ENCODE measurements around the gene PARD6B. TPM values are rescaled to one million over a fixed set of nuclear protein-coding genes. Genes with fewer than 3 reads are reported as not detected.

Gene PARD6B
- total RNA-seq, 4 donors from 2014 or later, result 0.72 to 15.3 (median 2.3) TPM

- ATAC-seq (no peak), DNase-seq (no peak)
- TF ChIP-seq CTCF (IDR thresholded peaks at IDR 0.05 in 4 of 5, conservative IDR thresholded peaks at IDR 0.05 in 1 of 5) (no peak), POLR2A (IDR thresholded peaks at IDR 0.05) (no peak)
- in situ Hi-C loops (cut with MboI; ENCODE audit: low sequenced_read_pairs in 4 of 4) (no loop called here), intact Hi-C loops (cut with DNase I; ENCODE audit: low total_unique reads) (no loop called here)
- Histone ChIP-seq H3K9me3 (no peaks in the 10 kb centered on the region), H3K27me3 (no peaks in the 10 kb centered on the region), H3K27ac (peak overlapping the region in 2 of 4 donors; percentile 71 to 95), H3K4me3 (no peak overlapping the region), H3K4me1 (peaks cover 8 to 33% of the 10 kb centered on the region in 2 donors), H3K36me3 (no peaks in the 10 kb centered on the region)
Measured at GRCh38 chr20:50719328-50719727, 12.1 kb upstream of the PARD6B start.

GRCh38 chr20:50720026-50720425, 11.4 kb upstream of the PARD6B start:
- Histone ChIP-seq H3K27ac (peak overlapping the region in 3 of 4 donors; percentile 13 to 95 (median 71)), H3K36me3 (no peaks in the 10 kb centered on the region), H3K4me1 (peaks cover 14 to 39% of the 10 kb centered on the region in 2 donors), H3K9me3 (no peaks in the 10 kb centered on the region), H3K27me3 (no peaks in the 10 kb centered on the region), H3K4me3 (no peak overlapping the region)
- intact Hi-C loops (cut with DNase I; ENCODE audit: low total_unique reads) (no loop called here), in situ Hi-C loops (cut with MboI; ENCODE audit: low sequenced_read_pairs in 4 of 4) (no loop called here)
- no peak for DNase-seq
- TF ChIP-seq POLR2A (IDR thresholded peaks at IDR 0.05), result no peak
- no peak for TF ChIP-seq CTCF (IDR thresholded peaks at IDR 0.05 in 4 of 5, conservative IDR thresholded peaks at IDR 0.05 in 1 of 5)
- ATAC-seq, result no peak

GRCh38 chr20:50720582-50720981, 10.8 kb upstream of the PARD6B start:
- peaks cover 14 to 44% of the 10 kb centered on the region in 2 donors for H3K4me1 ChIP-seq
- in situ Hi-C loops (cut with MboI; ENCODE audit: low sequenced_read_pairs in 4 of 4), result no loop called here
- H3K27ac ChIP-seq, result peak overlapping the region in 2 of 4 donors; percentile 87 to 95
- no peaks in the 10 kb centered on the region for H3K9me3 ChIP-seq
- DNase-seq (no peak), ATAC-seq (no peak)
- H3K4me3 ChIP-seq, result no peak overlapping the region
- no peaks in the 10 kb centered on the region for H3K27me3 ChIP-seq
- intact Hi-C loops (cut with DNase I; ENCODE audit: low total_unique reads), result no loop called here
- H3K36me3 ChIP-seq, result no peaks in the 10 kb centered on the region
- TF ChIP-seq CTCF (IDR thresholded peaks at IDR 0.05 in 4 of 5, conservative IDR thresholded peaks at IDR 0.05 in 1 of 5) (peak in 1 of 5 experiments; percentile 23), POLR2A (IDR thresholded peaks at IDR 0.05) (no peak)

GRCh38 chr20:50721881-50722281, 9.5 kb upstream of the PARD6B start:
- intact Hi-C loops (cut with DNase I; ENCODE audit: low total_unique reads) (no loop called here), in situ Hi-C loops (cut with MboI; ENCODE audit: low sequenced_read_pairs in 4 of 4) (no loop called here)
- Histone ChIP-seq H3K36me3 (no peaks in the 10 kb centered on the region), H3K4me1 (peaks cover 14 to 47% of the 10 kb centered on the region in 2 donors), H3K9me3 (no peaks in the 10 kb centered on the region), H3K27ac (peak overlapping the region; percentile 79 to 95 (median 84)), H3K4me3 (no peak overlapping the region), H3K27me3 (no peaks in the 10 kb centered on the region)
- peak; percentile 92 to 95 for DNase-seq
- ATAC-seq, result peak; percentile 89 to 91
- no peak for TF ChIP-seq CTCF (IDR thresholded peaks at IDR 0.05 in 4 of 5, conservative IDR thresholded peaks at IDR 0.05 in 1 of 5)
- peak; percentile 15 to 29 for TF ChIP-seq POLR2A (IDR thresholded peaks at IDR 0.05)

Data from gastrocnemius medialis (tissue), 4 donors.